Astrocyte of the hippocampus (primary cell): ENCODE results near the gene KLHL22.
"Not testable (repeated sequence)": the region's sequence is repeated elsewhere in the genome, so short reads cannot be mapped to it uniquely, and the experiment has no call there.

Experiments
- DNase-seq: peaks from one replicate; pipeline ENCODE4 v3.0.0; 2011; ENCODE audit warnings: low read depth, low spot score

The KLHL22 gene

GRCh38 chr22:20400606-20401375 lies 94.8 kb downstream of the KLHL22 start:
- DNase-seq = no peak

GRCh38 chr22:20399866-20400605 lies 95.6 kb downstream of the KLHL22 start:
- DNase-seq = no peak

- no peak for DNase-seq
These were observed 97.2 kb downstream of the KLHL22 start for GRCh38 chr22:20398420-20398819.

- DNase-seq = no peak
These were observed 98.1 kb downstream of the KLHL22 start for GRCh38 chr22:20397498-20397897.

- no peak for DNase-seq
These were observed 99.0 kb downstream of the KLHL22 start for GRCh38 chr22:20396639-20397038.

GRCh38 chr22:20395907-20396287 lies 99.7 kb downstream of the KLHL22 start:
- DNase-seq = no peak

GRCh38 chr22:20395181-20395906 lies 100.3 kb downstream of the KLHL22 start:
- DNase-seq = no peak

GRCh38 chr22:20393705-20394476 lies 101.7 kb downstream of the KLHL22 start, which contains the start of gene ZNF74:
ZNF74 (plus strand) TSS chr22:20394151; CDS start chr22:20394629, 478 bp downstream.
- peak; percentile 96 for DNase-seq

- DNase-seq = no peak
These were observed 102.5 kb downstream of the KLHL22 start for GRCh38 chr22:20392983-20393704.

- not testable (repeated sequence) for DNase-seq
These were observed 103.2 kb downstream of the KLHL22 start for GRCh38 chr22:20392365-20392881.
